Measurements from ENCODE around the gene TCEA3. TPM values are rescaled to one million over a fixed set of nuclear protein-coding genes. Genes with fewer than 3 reads are reported as not detected.

Gene TCEA3
- total and polyA plus RNA-seq, 2 experiments from 2014 or later: 174 to 203 TPM

- H3K27me3 ChIP-seq: no peaks in the 10 kb centered on the region
- peaks cover 26% of the 10 kb centered on the region for H3K36me3 ChIP-seq
- no peak for TF ChIP-seq CTCF (IDR thresholded peaks at IDR 0.05; ENCODE audit: low read depth, low read length)
- H3K9me3 ChIP-seq (ENCODE audit: low read depth): no peaks in the 10 kb centered on the region
- no peak for DNase-seq (ENCODE audit: low read depth in 1 of 2, low spot score in 1 of 2)
- peak overlapping the region; percentile 79 for H3K27ac ChIP-seq
- H3K4me1 ChIP-seq (ENCODE audit: low read depth): peaks cover 20% of the 10 kb centered on the region
- no peak overlapping the region for H3K4me3 ChIP-seq
Measured at GRCh38 chr1:23408797-23409290, 15.7 kb downstream of the TCEA3 start.

GRCh38 chr1:23407016-23407630 lies 17.4 kb downstream of the TCEA3 start:
- no peak overlapping the region for H3K27ac ChIP-seq
- H3K4me1 ChIP-seq (ENCODE audit: low read depth): peaks cover 27% of the 10 kb centered on the region
- H3K4me3 ChIP-seq: no peak overlapping the region
- H3K27me3 ChIP-seq: no peaks in the 10 kb centered on the region
- no peaks in the 10 kb centered on the region for H3K9me3 ChIP-seq (ENCODE audit: low read depth)
- peak in 1 of 2 donors; percentile 64 for DNase-seq (ENCODE audit: low read depth in 1 of 2, low spot score in 1 of 2)
- peaks cover 19% of the 10 kb centered on the region for H3K36me3 ChIP-seq
- TF ChIP-seq CTCF (IDR thresholded peaks at IDR 0.05; ENCODE audit: low read depth, low read length): no peak

- Histone ChIP-seq H3K36me3 (peaks cover 21% of the 10 kb centered on the region), H3K4me3 (no peak overlapping the region), H3K27me3 (no peaks in the 10 kb centered on the region), H3K4me1 (ENCODE audit: low read depth) (peaks cover 19% of the 10 kb centered on the region), H3K9me3 (ENCODE audit: low read depth) (no peaks in the 10 kb centered on the region), H3K27ac (no peak overlapping the region)
- DNase-seq (ENCODE audit: low read depth in 1 of 2, low spot score in 1 of 2): no peak
- no peak for TF ChIP-seq CTCF (IDR thresholded peaks at IDR 0.05; ENCODE audit: low read depth, low read length)
Measured at GRCh38 chr1:23405946-23406345, 18.6 kb downstream of the TCEA3 start.

- Histone ChIP-seq H3K4me1 (ENCODE audit: low read depth) (peaks cover 13% of the 10 kb centered on the region), H3K4me3 (no peak overlapping the region), H3K27me3 (no peaks in the 10 kb centered on the region), H3K36me3 (peaks cover 18% of the 10 kb centered on the region), H3K9me3 (ENCODE audit: low read depth) (no peaks in the 10 kb centered on the region), H3K27ac (peak overlapping the region; percentile 77)
- TF ChIP-seq CTCF (IDR thresholded peaks at IDR 0.05; ENCODE audit: low read depth, low read length): peak; percentile 96
- DNase-seq (ENCODE audit: low read depth in 1 of 2, low spot score in 1 of 2): peak; percentile 95
Measured at GRCh38 chr1:23403735-23404486, 20.6 kb downstream of the TCEA3 start.

GRCh38 chr1:23403355-23403734 lies 21.2 kb downstream of the TCEA3 start:
- Histone ChIP-seq H3K4me3 (no peak overlapping the region), H3K4me1 (ENCODE audit: low read depth) (peaks cover 12% of the 10 kb centered on the region), H3K27ac (peak overlapping the region; percentile 77), H3K9me3 (ENCODE audit: low read depth) (no peaks in the 10 kb centered on the region), H3K27me3 (no peaks in the 10 kb centered on the region), H3K36me3 (peaks cover 14% of the 10 kb centered on the region)
- no peak for DNase-seq (ENCODE audit: low read depth in 1 of 2, low spot score in 1 of 2)
- TF ChIP-seq CTCF (IDR thresholded peaks at IDR 0.05; ENCODE audit: low read depth, low read length): no peak
